GM19035 (cell line): ENCODE measurements around the gene ANKS1B.

ENCODE experiments used
- ATAC-seq: cut with Tn5 transposase; IDR thresholded peaks from one replicate; pipeline ENCODE4 v1.9.1; 2021; ENCODE audit not compliant: unreplicated experiment

Gene ANKS1B

GRCh38 chr12:99092100-99092851, 892.5 kb downstream of the ANKS1B start:
- ATAC-seq: no peak

- no peak for ATAC-seq
These were observed 897.5 kb downstream of the ANKS1B start for GRCh38 chr12:99087278-99087677.

- no peak for ATAC-seq
These were observed 904.9 kb downstream of the ANKS1B start for GRCh38 chr12:99079811-99080210.

- no peak for ATAC-seq
These were observed 915.6 kb downstream of the ANKS1B start for GRCh38 chr12:99068993-99069747.

GRCh38 chr12:99067171-99067785, 917.5 kb downstream of the ANKS1B start:
- ATAC-seq: no peak

- no peak for ATAC-seq
These were observed 918.0 kb downstream of the ANKS1B start for GRCh38 chr12:99066726-99067125.

GRCh38 chr12:99063182-99063581, 921.6 kb downstream of the ANKS1B start:
- no peak for ATAC-seq

GRCh38 chr12:99059824-99060511, 924.8 kb downstream of the ANKS1B start:
- no peak for ATAC-seq

GRCh38 chr12:99057670-99058069, 927.1 kb downstream of the ANKS1B start:
- ATAC-seq: no peak

- no peak for ATAC-seq
These were observed 928.5 kb downstream of the ANKS1B start for GRCh38 chr12:99056186-99056585.

GRCh38 chr12:99055299-99055698, 929.4 kb downstream of the ANKS1B start:
- no peak for ATAC-seq

GRCh38 chr12:99054601-99055128, 930.1 kb downstream of the ANKS1B start:
- ATAC-seq: no peak

- ATAC-seq: no peak
These were observed 930.9 kb downstream of the ANKS1B start for GRCh38 chr12:99053616-99054362.

- ATAC-seq: no peak
These were observed 935.0 kb downstream of the ANKS1B start for GRCh38 chr12:99049774-99050173.

GRCh38 chr12:99045158-99045557, 939.6 kb downstream of the ANKS1B start:
- no peak for ATAC-seq

GRCh38 chr12:99043319-99043914, 941.3 kb downstream of the ANKS1B start:
- peak; percentile 73 for ATAC-seq

GRCh38 chr12:99042226-99042625, 942.5 kb downstream of the ANKS1B start:
- ATAC-seq: no peak

- no peak for ATAC-seq
These were observed 945.2 kb downstream of the ANKS1B start for GRCh38 chr12:99039367-99040120.

GRCh38 chr12:99036566-99036965, 948.2 kb downstream of the ANKS1B start:
- no peak for ATAC-seq
